Glutamatergic neuron (in vitro differentiated cells): ENCODE results near the gene PIGL. TPM values are rescaled to one million over a fixed set of nuclear protein-coding genes. Genes with fewer than 3 reads are reported as not detected.

Source experiments
- DNase-seq: peaks from one replicate; pipeline ENCODE4 v3.0.0; 2022
- H3K27ac Mint-ChIP-seq: one replicate; pipeline ENCODE4 v1.8.0; 2020; ENCODE audit warnings: mild to moderate bottlenecking, mixed read lengths, inconsistent platforms; ENCODE audit not compliant: unreplicated experiment
- H3K27me3 Mint-ChIP-seq: one replicate; pipeline ENCODE4 v1.8.0; 2020; ENCODE audit warnings: mild to moderate bottlenecking, moderate library complexity, mixed read lengths, inconsistent platforms; ENCODE audit not compliant: unreplicated experiment
- H3K36me3 Mint-ChIP-seq: one replicate; pipeline ENCODE4 v1.8.0; 2020; ENCODE audit warnings: mild to moderate bottlenecking, mixed read lengths, inconsistent platforms; ENCODE audit not compliant: unreplicated experiment
- H3K4me1 Mint-ChIP-seq: one replicate; pipeline ENCODE4 v1.8.0; 2020; ENCODE audit warnings: mild to moderate bottlenecking, low read depth, mixed read lengths, inconsistent platforms; ENCODE audit not compliant: unreplicated experiment
- H3K4me3 Mint-ChIP-seq: one replicate; pipeline ENCODE4 v1.8.0; 2020; ENCODE audit warnings: mild to moderate bottlenecking, mixed read lengths, inconsistent platforms; ENCODE audit not compliant: unreplicated experiment
- H3K9me3 Mint-ChIP-seq: one replicate; pipeline ENCODE4 v1.8.0; 2020; ENCODE audit warnings: mild to moderate bottlenecking, moderate library complexity, mixed read lengths, inconsistent platforms; ENCODE audit not compliant: unreplicated experiment
- CTCF ChIP-seq: fragments of 200-600 bp; sonication (generic); IDR thresholded peaks from one replicate; pipeline ENCODE4 v1.5.0; 2021; ENCODE audit not compliant: partially characterized antibody, unreplicated experiment
- total RNA-seq: library from RNA; stranded (reverse); fragmentation: NEBNext Ultra II Directional; extraction: Animal tissue kit (Norgen Biotek cat#: 25700); gene quantifications from one replicate; pipeline ENCODE4 v1.2.1, GENCODE V29; 2021; ENCODE audit not compliant: unreplicated experiment

The PIGL gene
- total RNA-seq, 1 donor from 2014 or later = 37.0 TPM

GRCh38 chr17:16327018-16327417 lies 110.0 kb downstream of the PIGL start:
- peaks cover 1% of the 10 kb centered on the region for H3K9me3 Mint-ChIP-seq
- H3K4me3 Mint-ChIP-seq = no peak overlapping the region
- peaks cover 2% of the 10 kb centered on the region for H3K27me3 Mint-ChIP-seq
- H3K27ac Mint-ChIP-seq = no peak overlapping the region
- DNase-seq = no peak
- no peak for TF ChIP-seq CTCF
- no peaks in the 10 kb centered on the region for H3K36me3 Mint-ChIP-seq
- peaks cover 9% of the 10 kb centered on the region for H3K4me1 Mint-ChIP-seq

GRCh38 chr17:16328997-16329396 lies 112.0 kb downstream of the PIGL start:
- Mint-ChIP-seq H3K9me3 (peaks cover 3% of the 10 kb centered on the region), H3K4me1 (peaks cover 9% of the 10 kb centered on the region), H3K27me3 (peaks cover 2% of the 10 kb centered on the region), H3K4me3 (peak overlapping the region; percentile 28), H3K36me3 (no peaks in the 10 kb centered on the region), H3K27ac (no peak overlapping the region)
- no peak for TF ChIP-seq CTCF
- DNase-seq = peak; percentile 60

- peaks cover 3% of the 10 kb centered on the region for H3K9me3 Mint-ChIP-seq
Measured at GRCh38 chr17:16329519-16330271, 112.7 kb downstream of the PIGL start.

GRCh38 chr17:16338391-16338790 lies 121.4 kb downstream of the PIGL start:
- no peak overlapping the region for H3K4me3 Mint-ChIP-seq
- no peak overlapping the region for H3K27ac Mint-ChIP-seq
- peaks cover 3% of the 10 kb centered on the region for H3K9me3 Mint-ChIP-seq
- DNase-seq = no peak
- peaks cover 3% of the 10 kb centered on the region for H3K27me3 Mint-ChIP-seq
- no peaks in the 10 kb centered on the region for H3K4me1 Mint-ChIP-seq
- H3K36me3 Mint-ChIP-seq = no peaks in the 10 kb centered on the region
- no peak for TF ChIP-seq CTCF

More at GRCh38 chr17:16329519-16330271, 112.7 kb downstream of the PIGL start:
- no peak overlapping the region for H3K4me3 Mint-ChIP-seq
- DNase-seq = no peak
- H3K27me3 Mint-ChIP-seq = peaks cover 2% of the 10 kb centered on the region
- H3K4me1 Mint-ChIP-seq = peaks cover 9% of the 10 kb centered on the region
- peak overlapping the region; percentile 5 for H3K27ac Mint-ChIP-seq
- no peak for TF ChIP-seq CTCF
- no peaks in the 10 kb centered on the region for H3K36me3 Mint-ChIP-seq

- peaks cover 2% of the 10 kb centered on the region for H3K9me3 Mint-ChIP-seq
- no peaks in the 10 kb centered on the region for H3K4me1 Mint-ChIP-seq
- H3K4me3 Mint-ChIP-seq = no peak overlapping the region
- TF ChIP-seq CTCF = no peak
- H3K27ac Mint-ChIP-seq = no peak overlapping the region
- peaks cover 5% of the 10 kb centered on the region for H3K27me3 Mint-ChIP-seq
- no peak for DNase-seq
- no peaks in the 10 kb centered on the region for H3K36me3 Mint-ChIP-seq
Measured at GRCh38 chr17:16339402-16339801, 122.4 kb downstream of the PIGL start.
